ENCODE data around the gene ANO4.

- TF ChIP-seq POLR2A (IDR thresholded peaks at IDR 0.05) (no peak), POLR2AphosphoS5 (IDR thresholded peaks at IDR 0.05) (no peak), CTCF (IDR thresholded peaks at IDR 0.05) (no peak)
Measured at GRCh38 chr12:100753837-100754236, 40.7 kb upstream of the ANO4 start.
